Kidney tubule cell (primary cell): Measurements from ENCODE around the gene DDX39B.

Source experiments
- DNase-seq: peaks from one replicate; pipeline ENCODE4 v3.0.0-alpha.2; 2018; ENCODE audit warnings: low spot score

The DDX39B gene

GRCh38 chr6:31547727-31548543 is 6.1 kb upstream of the DDX39B start:
- DNase-seq, result no peak

- peak; percentile 97 for DNase-seq
Observed at GRCh38 chr6:31546958-31547726, 5.3 kb upstream of the DDX39B start, which contains the start of gene NFKBIL1. Gene NFKBIL1, plus strand, starts transcription at chr6:31547608. Its CDS starts 87 bp downstream, at chr6:31547695.

- DNase-seq, result peak; percentile 95
Observed at GRCh38 chr6:31546339-31546957, 4.6 kb upstream of the DDX39B start, which contains the start of gene ATP6V1G2. Gene ATP6V1G2, minus strand, starts transcription at chr6:31546608. Its CDS starts 49 bp downstream, at chr6:31546559.

GRCh38 chr6:31545291-31545690 is 3.5 kb upstream of the DDX39B start:
- DNase-seq, result no peak

- DNase-seq, result no peak
Observed at GRCh38 chr6:31544676-31545075, 2.9 kb upstream of the DDX39B start.

- no peak for DNase-seq
Observed at GRCh38 chr6:31543639-31544038, 1.8 kb upstream of the DDX39B start.

GRCh38 chr6:31541059-31541657 is 645 bp downstream of the DDX39B start:
- peak; percentile 48 for DNase-seq

- no peak for DNase-seq
Observed at GRCh38 chr6:31540640-31541039, 1.2 kb downstream of the DDX39B start.

- DNase-seq, result no peak
Observed at GRCh38 chr6:31538805-31539400, 2.9 kb downstream of the DDX39B start.

- DNase-seq, result no peak
Observed at GRCh38 chr6:31535538-31536324, 6.1 kb downstream of the DDX39B start.

GRCh38 chr6:31534521-31535040 is 7.2 kb downstream of the DDX39B start:
- no peak for DNase-seq

- DNase-seq, result no peak
Observed at GRCh38 chr6:31534011-31534410, 7.8 kb downstream of the DDX39B start.

GRCh38 chr6:31533455-31533841 is 8.4 kb downstream of the DDX39B start:
- no peak for DNase-seq

- DNase-seq, result no peak
Observed at GRCh38 chr6:31532644-31533454, 9.0 kb downstream of the DDX39B start.

- DNase-seq, result no peak
Observed at GRCh38 chr6:31531771-31532643, 9.8 kb downstream of the DDX39B start.

- no peak for DNase-seq
Observed at GRCh38 chr6:31531162-31531561, 10.6 kb downstream of the DDX39B start.

- no peak for DNase-seq
Observed at GRCh38 chr6:31530659-31531058, 11.1 kb downstream of the DDX39B start.

GRCh38 chr6:31529329-31530150 is 12.3 kb downstream of the DDX39B start:
- peak; percentile 19 for DNase-seq
